ENCODE results near the gene RNU1-2.
"Not testable (repeated sequence)": the region's sequence is repeated elsewhere in the genome, so short reads cannot be mapped to it uniquely, and the experiment has no call there.

Gene RNU1-2

GRCh38 chr1:16888860-16889816 lies 6.6 kb upstream of the RNU1-2 start:
- DNase-seq = peak; percentile 92

- not testable (repeated sequence) for DNase-seq
These were observed 5.2 kb upstream of the RNU1-2 start for GRCh38 chr1:16890539-16891021.

- not testable (repeated sequence) for DNase-seq
These were observed 4.7 kb upstream of the RNU1-2 start for GRCh38 chr1:16891057-16891456.

- DNase-seq = not testable (repeated sequence)
These were observed 2.7 kb upstream of the RNU1-2 start for GRCh38 chr1:16892978-16893525.

- DNase-seq = not testable (repeated sequence)
These were observed 2.0 kb upstream of the RNU1-2 start for GRCh38 chr1:16893796-16894195.

GRCh38 chr1:16894338-16894737 lies 1.4 kb upstream of the RNU1-2 start:
- not testable (repeated sequence) for DNase-seq

- DNase-seq = not testable (repeated sequence)
These were observed 565 bp upstream of the RNU1-2 start for GRCh38 chr1:16895233-16895597.

- DNase-seq = peak; percentile 96
These were observed 706 bp downstream of the RNU1-2 start for GRCh38 chr1:16896316-16897055.

- not testable (repeated sequence) for DNase-seq
These were observed 1.9 kb downstream of the RNU1-2 start for GRCh38 chr1:16897653-16898052.

GRCh38 chr1:16898298-16898697 lies 2.5 kb downstream of the RNU1-2 start:
- not testable (repeated sequence) for DNase-seq

GRCh38 chr1:16899020-16899419 lies 3.2 kb downstream of the RNU1-2 start:
- not testable (repeated sequence) for DNase-seq

GRCh38 chr1:16900751-16901150 lies 5.0 kb downstream of the RNU1-2 start:
- no peak for DNase-seq

- not testable (repeated sequence) for DNase-seq
These were observed 5.6 kb downstream of the RNU1-2 start for GRCh38 chr1:16901371-16901770.

GRCh38 chr1:16903054-16903453 lies 7.3 kb downstream of the RNU1-2 start:
- peak; percentile 84 for DNase-seq

GRCh38 chr1:16903458-16903796 lies 7.6 kb downstream of the RNU1-2 start:
- no peak for DNase-seq

GRCh38 chr1:16904560-16905109 lies 8.9 kb downstream of the RNU1-2 start:
- DNase-seq = peak; percentile 100

GRCh38 chr1:16905110-16905867 lies 9.5 kb downstream of the RNU1-2 start:
- peak; percentile 91 for DNase-seq

- DNase-seq = peak; percentile 63
These were observed 10.3 kb downstream of the RNU1-2 start for GRCh38 chr1:16905868-16906702.

- DNase-seq = no peak
These were observed 11.1 kb downstream of the RNU1-2 start for GRCh38 chr1:16906873-16907272.

- no peak for DNase-seq
These were observed 12.3 kb downstream of the RNU1-2 start for GRCh38 chr1:16907870-16908758.

Data from fibroblast of skin of right biceps (primary cell).